Measurements from ENCODE around the gene GSG1L. TPM values are rescaled to one million over a fixed set of nuclear protein-coding genes. Genes with fewer than 3 reads are reported as not detected.
"Not testable (repeated sequence)": the region's sequence is repeated elsewhere in the genome, so short reads cannot be mapped to it uniquely, and the experiment has no call there.

Gene GSG1L
- polyA plus RNA-seq, 4 donors, result 0.63 to 1.9 (median 0.65) TPM

DNA sequence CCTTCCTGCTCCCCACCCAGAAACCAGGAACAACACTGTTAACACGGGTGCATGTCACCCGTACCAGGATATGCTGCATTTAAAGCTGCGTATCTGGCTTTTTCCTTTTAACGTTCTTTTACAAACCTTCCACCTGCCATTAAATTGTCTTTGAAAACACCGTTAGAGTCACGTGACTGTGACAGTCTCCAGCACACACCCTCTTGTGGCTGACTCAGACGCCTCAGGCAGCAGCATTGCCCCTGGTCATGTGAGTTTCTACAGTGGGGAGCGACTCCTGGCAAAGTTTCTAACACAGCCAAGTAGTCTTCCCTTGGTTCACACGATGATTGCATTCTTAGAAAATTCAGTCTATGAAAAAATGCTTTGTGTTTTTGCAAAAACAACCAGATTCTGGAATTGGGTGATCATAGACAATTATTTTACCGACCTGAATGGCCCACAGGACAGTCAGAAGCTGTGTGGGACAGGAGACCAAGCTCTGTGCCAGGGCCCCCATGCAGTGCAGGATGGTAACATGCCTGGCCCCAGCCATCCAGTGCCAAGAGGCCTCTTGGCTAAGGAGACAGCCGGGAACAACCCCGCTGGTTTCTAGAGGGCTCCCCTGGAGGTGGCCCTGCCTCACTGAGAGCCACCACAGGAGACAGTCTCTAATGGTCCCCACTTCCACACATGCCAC lies 314.5 kb downstream of the GSG1L start:
- DNase-seq (ENCODE audit: low read depth in 4 of 4, low spot score in 3 of 4), result no peak

DNA sequence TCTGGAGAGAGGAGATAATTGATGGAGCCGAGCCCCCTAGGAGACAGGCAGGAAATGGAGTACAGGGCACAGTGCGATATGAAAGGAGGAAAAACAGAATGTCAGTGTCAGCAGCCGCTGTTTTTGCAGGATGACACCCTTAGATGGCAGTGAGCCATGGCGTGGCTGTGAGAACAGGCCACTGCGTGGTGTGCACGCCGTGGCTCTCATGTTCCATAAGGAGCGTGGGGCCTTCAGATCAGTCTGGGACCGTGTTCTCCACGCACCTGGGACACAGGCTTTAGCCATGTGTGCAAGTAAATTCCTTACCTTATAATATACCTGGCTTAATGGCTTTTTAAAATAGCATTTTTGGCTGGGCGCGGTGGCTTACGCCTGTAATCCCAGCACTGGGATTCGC lies 315.6 kb downstream of the GSG1L start:
- DNase-seq (ENCODE audit: low read depth in 4 of 4, low spot score in 3 of 4), result no peak

DNA sequence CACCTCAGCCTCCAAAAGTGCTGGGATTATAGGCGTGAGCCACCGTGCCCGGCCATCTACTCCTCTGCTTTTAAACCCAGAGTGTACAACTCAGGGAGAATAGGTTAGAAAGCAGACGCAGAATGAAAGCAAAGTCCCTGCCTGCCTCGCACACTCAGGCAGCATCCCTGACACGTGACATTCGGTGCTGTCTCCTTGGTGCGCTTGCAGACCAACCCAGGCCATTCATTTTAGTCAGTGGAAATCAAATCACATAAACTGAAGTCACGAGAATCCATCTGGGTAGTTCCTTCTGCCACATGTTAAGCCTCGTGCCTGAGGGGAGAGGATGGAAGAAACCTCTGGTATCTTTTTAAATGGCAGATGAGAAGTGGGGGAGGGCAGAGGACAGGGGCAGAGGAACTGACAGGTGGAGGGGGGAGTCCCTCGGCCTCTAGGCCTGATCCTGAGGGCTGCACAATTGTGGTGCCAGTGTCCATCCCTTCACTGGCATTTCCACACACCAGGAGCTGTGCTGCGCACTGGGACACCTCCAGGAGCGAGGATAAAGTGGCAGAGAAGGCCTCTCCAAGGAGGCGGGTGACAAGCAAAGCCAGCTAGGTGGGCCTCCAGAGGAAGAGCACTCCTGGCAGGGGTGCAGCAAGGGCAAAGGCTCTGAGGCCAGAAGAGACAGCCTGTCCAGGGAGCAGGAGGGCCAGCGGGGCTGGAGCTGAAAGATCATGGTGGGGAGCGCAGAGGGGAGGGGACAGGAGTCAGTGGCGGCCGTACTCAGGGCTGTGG lies 317.2 kb downstream of the GSG1L start:
- no peak for DNase-seq (ENCODE audit: low read depth in 4 of 4, low spot score in 3 of 4)

DNA sequence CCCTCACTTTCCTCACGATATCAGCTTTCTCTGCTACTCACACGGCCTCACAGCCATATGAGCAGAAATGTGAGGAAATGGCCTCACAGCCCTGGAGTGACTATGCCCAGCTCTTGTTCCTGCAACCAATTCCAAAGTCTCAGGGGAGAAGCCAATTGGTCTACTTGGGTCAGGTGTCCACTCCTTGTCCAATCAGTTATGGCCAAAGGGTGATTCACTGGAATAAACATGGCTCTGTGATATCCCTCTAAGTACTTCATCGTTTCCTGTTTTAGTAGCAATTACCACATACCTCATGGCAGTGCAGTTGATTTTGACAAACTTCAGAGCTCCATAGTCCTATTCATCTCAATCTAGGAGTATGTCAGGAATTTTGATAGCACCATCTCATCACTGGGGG lies 318.2 kb downstream of the GSG1L start:
- DNase-seq (ENCODE audit: low read depth in 4 of 4, low spot score in 3 of 4), result no peak

DNA sequence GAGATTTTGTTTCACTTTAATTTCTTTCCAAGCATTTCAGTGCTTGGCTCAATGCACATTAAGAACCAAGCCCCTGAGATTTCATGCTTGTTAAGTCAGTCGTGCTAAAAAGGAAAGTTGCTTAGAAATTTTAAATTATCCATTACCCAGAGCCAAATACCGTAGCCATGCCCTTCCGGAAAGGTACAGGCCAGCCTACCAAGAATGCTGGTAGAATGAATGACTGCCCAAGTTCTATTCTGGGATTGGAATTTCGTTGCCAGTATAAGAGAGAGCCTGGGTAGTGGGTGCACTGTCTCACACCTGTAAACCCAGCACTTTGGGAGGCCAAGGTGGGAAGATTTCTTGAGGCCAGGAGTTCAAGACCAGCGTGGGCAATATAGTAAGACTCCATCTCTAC lies 319.6 kb downstream of the GSG1L start:
- DNase-seq (ENCODE audit: low read depth in 4 of 4, low spot score in 3 of 4), result no peak

DNA sequence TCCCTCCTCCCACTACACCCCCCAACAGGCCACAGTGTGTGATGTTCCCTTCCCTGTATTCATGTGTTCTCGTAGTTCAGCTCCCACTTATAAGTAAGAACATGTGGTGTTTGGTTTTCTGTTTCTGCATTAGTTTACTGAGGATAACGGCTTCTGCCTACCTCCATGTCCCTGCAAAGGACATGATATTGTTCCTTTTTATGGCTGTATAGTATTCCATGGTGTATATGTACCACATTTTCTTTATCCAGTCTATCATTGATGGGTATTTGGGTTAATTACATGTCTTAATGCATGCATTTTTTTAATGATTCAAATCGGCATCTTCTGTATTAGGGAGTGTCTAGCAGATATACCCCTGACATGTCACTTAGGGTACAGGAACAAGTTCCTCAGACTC lies 320.5 kb downstream of the GSG1L start:
- DNase-seq (ENCODE audit: low read depth in 4 of 4, low spot score in 3 of 4), result not testable (repeated sequence)

DNA sequence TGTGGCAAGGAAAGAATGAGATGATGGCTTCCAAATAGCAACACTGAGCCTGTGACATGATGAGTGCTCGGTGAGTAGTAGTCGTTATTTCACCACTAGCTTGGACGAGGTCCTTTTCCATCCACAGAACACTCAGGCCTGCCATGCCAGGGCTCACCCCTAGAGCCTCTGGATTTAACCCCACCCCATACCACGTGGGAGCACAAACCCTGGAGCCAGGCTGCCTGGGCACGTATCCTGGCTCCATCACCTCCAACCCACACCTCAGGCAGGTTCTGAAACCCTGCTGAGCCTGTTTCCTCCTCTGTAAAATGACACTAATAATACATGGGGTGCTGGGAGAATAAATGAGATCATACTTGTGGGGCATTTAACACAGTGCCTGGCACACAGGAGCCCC lies 321.2 kb downstream of the GSG1L start:
- DNase-seq (ENCODE audit: low read depth in 4 of 4, low spot score in 3 of 4), result no peak

DNA sequence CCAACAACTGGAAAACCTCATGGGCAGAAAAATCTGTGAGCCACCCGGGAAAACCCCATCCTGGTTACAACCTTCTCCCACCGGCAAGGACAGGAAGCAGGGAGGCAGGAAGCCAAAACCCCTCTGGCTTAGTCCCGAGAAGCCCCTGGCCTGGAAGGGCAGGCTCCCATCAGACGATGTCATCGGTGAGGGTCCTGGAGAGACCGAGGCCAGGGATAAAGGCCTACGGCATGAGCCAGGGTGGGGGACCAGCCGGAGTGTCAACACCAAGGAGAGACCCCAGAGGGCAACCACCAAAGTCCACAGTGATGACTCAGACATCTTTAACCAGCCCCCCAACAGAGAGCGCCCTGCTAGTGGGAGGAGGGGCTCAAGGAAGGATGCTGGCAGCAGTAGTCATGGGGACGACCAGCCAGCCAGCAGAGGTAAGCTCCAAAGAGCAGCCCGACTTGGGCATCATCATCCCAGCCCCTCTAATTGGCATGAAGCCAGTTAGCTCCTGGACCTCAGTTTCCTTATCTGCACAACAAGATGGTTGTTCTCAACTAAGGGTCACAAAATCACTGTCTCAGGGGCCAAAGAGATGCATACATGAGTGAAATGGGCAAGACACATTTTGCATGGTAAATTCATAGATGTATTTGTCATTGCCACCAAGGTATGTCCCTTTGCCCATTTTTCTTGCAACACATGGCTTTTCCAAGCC lies 322.9 kb downstream of the GSG1L start:
- no peak for DNase-seq (ENCODE audit: low read depth in 4 of 4, low spot score in 3 of 4)

DNA sequence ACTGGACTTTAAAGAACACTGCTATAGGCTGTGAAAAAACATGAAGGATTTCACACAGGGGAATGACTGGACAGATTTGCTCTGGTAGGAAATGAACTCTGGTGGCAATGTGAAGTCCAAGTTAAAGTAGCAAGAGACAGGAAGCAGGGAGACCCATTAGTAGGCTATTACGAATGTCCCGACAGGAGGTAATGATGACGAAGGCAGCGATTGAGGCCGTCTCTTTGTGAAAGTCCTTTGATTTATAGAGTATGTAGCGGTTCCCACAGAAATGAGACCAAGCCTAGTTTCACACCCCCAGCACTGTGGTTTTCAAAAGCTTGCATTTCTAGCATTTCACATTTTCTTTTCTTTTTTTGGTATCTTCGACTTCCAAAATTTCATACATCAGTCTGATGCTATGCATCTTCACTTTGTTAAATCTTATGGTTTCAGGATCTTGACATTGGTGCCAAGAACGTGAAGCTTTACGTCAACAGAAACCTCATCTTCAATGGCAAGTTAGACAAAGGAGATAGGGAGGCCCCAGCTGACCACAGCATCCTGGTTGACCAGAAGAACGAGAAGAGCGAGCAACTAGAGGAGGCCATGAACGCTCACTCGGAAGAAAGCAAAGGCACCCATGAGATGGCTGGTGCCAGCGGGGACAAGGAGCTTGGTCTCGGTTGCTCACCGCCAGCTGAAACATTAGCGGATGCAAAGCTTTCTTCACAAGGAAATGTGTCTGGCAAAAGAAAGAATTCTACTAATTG lies 323.7 kb downstream of the GSG1L start:
- no peak for DNase-seq (ENCODE audit: low read depth in 4 of 4, low spot score in 3 of 4)

DNA sequence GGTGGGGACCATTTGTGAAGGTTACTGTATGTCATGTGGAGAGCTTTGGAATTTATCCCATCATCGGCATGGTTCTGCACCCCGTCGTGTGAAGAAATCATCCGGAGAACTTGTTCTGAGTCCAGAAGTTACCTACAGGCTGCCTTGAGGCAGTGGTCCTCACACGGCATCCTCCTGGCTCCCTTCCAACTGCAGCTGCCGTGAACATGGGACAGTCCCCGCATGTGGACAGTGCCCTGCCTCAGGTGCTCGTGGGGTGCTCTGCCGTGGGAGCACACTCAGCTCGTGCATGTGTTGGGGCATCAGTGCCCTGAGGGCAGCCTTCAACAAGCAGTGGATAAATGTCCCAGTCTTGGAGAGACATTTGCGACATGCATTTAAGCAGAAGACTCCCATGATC lies 324.9 kb downstream of the GSG1L start:
- no peak for DNase-seq (ENCODE audit: low read depth in 4 of 4, low spot score in 3 of 4)

Other genes with a start within 250 kb of the GSG1L start
- 10 to 100 TPM; 68.2 to 95.7 (median 79.5) TPM for gene XPO6, start 148.3 kb upstream of the GSG1L start, polyA plus RNA-seq (ENCODE audit: insufficient read length in 4 of 4)
- 10 to 100 TPM in 3 of 4 donors, 1 to 10 TPM in 1; 7.6 to 21.7 (median 15.8) TPM for gene SBK1, start 228.8 kb upstream of the GSG1L start, polyA plus RNA-seq (ENCODE audit: insufficient read length in 4 of 4)

Measured in left renal pelvis (tissue), 4 donors.